Neural cell (in vitro differentiated cells): ENCODE results near the gene SLMAP.

ENCODE experiments used
- CTCF ChIP-seq: fragments of 450-650 bp; IDR thresholded peaks from 2 replicates; pipeline ENCODE4 v1.5.1; 2014; ENCODE audit warnings: antibody characterized with exemption, mild to moderate bottlenecking, moderate library complexity; ENCODE audit not compliant: poor library complexity, severe bottlenecking
- EP300 ChIP-seq: fragments of 450-650 bp; conservative IDR thresholded peaks from 2 replicates; pipeline ENCODE4 v1.6.1; 2014; ENCODE audit warnings: antibody characterized with exemption, mild to moderate bottlenecking, moderate library complexity; ENCODE audit not compliant: poor library complexity, severe bottlenecking
- EZH2 ChIP-seq: fragments of 200-600, 300-800 bp; shearing (Covaris generic), sonication (generic); IDR thresholded peaks from 2 replicates; pipeline ENCODE4 v1.6.1; 2014; ENCODE audit warnings: antibody characterized with exemption, low read length, borderline replicate concordance, mild to moderate bottlenecking; ENCODE audit not compliant: insufficient read depth, poor library complexity, severe bottlenecking
- POLR2AphosphoS5 ChIP-seq: IDR thresholded peaks from 2 replicates; pipeline ENCODE4 v1.6.1; 2012
- RAD21 ChIP-seq: fragments of 450-650 bp; conservative IDR thresholded peaks from 2 replicates; pipeline ENCODE4 v1.6.1; 2014; ENCODE audit warnings: antibody characterized with exemption, mild to moderate bottlenecking, moderate library complexity
- REST ChIP-seq: IDR thresholded peaks from 2 replicates; pipeline ENCODE4 v1.6.1; 2012; ENCODE audit warnings: borderline replicate concordance
- SMC3 ChIP-seq: fragments of 450-650 bp; conservative IDR thresholded peaks from 2 replicates; pipeline ENCODE4 v1.6.1; 2014; ENCODE audit warnings: antibody characterized with exemption, mild to moderate bottlenecking, moderate library complexity; ENCODE audit not compliant: poor library complexity

- TF ChIP-seq CTCF (no peak), EZH2 (no peak), EP300 (no peak), REST (no peak), RAD21 (no peak), POLR2AphosphoS5 (no peak), SMC3 (no peak)
Observed at GRCh38 chr3:57929988-57930387, 173.9 kb downstream of the SLMAP start.
